MCF 10A (cell line): ENCODE data around the gene NFYC. TPM values are rescaled to one million over a fixed set of nuclear protein-coding genes. Genes with fewer than 3 reads are reported as not detected.

Source experiments
- BruUV-seq: library from RNA; stranded (reverse); fragments of 400-500 nt; replicated peaks from 2 replicates; lab custom pipeline; 2021; lab: Mats Ljungman, UMichigan
- CTCF ChIA-PET: fragments of 300-600 bp; sonication (Branson Sonifier 250); formaldehyde crosslinking; extraction: SDS; loops from one replicate; lab custom pipeline; 2021; ENCODE audit warnings: antibody characterized with exemption, inconsistent platforms; lab: Yijun Ruan, JAX
- POLR2A ChIA-PET: fragments of 300-600, 350-650 bp; sonication (Branson Sonifier 250); formaldehyde crosslinking; extraction: SDS; loops from one replicate; lab custom pipeline; 2020; ENCODE audit warnings: antibody characterized with exemption, inconsistent platforms; lab: Yijun Ruan, JAX
- DNase-seq: peaks from one replicate; pipeline ENCODE4 v3.0.0-alpha.2; 2018; ENCODE audit not compliant: unreplicated experiment
- H3K27ac Mint-ChIP-seq: one replicate; pipeline ENCODE4 v1.8.0; 2022; ENCODE audit warnings: mild to moderate bottlenecking, low read depth, mixed read lengths; ENCODE audit not compliant: unreplicated experiment
- H3K27me3 Mint-ChIP-seq: one replicate; pipeline ENCODE4 v1.8.0; 2022; ENCODE audit warnings: mixed read lengths; ENCODE audit not compliant: insufficient read depth, unreplicated experiment
- H3K36me3 Mint-ChIP-seq: one replicate; pipeline ENCODE4 v1.8.0; 2022; ENCODE audit warnings: mild to moderate bottlenecking, moderate library complexity, mixed read lengths; ENCODE audit not compliant: insufficient read depth, unreplicated experiment
- H3K4me1 Mint-ChIP-seq: one replicate; pipeline ENCODE4 v1.8.0; 2022; ENCODE audit warnings: mixed read lengths; ENCODE audit not compliant: insufficient read depth, unreplicated experiment
- H3K4me3 Mint-ChIP-seq: one replicate; pipeline ENCODE4 v1.8.0; 2022; ENCODE audit warnings: mild to moderate bottlenecking, moderate library complexity, mixed read lengths; ENCODE audit not compliant: unreplicated experiment
- H3K9me3 Mint-ChIP-seq: one replicate; pipeline ENCODE4 v1.8.0; 2022; ENCODE audit warnings: mixed read lengths; ENCODE audit not compliant: unreplicated experiment
- intact Hi-C: fragments of 100-400 bp; cut with micrococcal nuclease; formaldehyde crosslinking; loops from 2 replicates; pipeline ENCODE4 v1.14.1; 2022
- total RNA-seq: library from RNA; stranded (reverse); gene quantifications from 2 replicates; pipeline ENCODE4 v1.2.3, GENCODE V29; 2022
- TF ChIP-seq, protein P1 (sequence below): fragments of 200-600 bp; IDR thresholded peaks from one replicate; pipeline ENCODE4 v1.8.0; 2022; ENCODE audit warnings: antibody characterized with exemption, mild to moderate bottlenecking; ENCODE audit not compliant: unreplicated experiment

The NFYC gene
- total RNA-seq, 1 experiment from 2014 or later, result 69.6 TPM

DNA sequence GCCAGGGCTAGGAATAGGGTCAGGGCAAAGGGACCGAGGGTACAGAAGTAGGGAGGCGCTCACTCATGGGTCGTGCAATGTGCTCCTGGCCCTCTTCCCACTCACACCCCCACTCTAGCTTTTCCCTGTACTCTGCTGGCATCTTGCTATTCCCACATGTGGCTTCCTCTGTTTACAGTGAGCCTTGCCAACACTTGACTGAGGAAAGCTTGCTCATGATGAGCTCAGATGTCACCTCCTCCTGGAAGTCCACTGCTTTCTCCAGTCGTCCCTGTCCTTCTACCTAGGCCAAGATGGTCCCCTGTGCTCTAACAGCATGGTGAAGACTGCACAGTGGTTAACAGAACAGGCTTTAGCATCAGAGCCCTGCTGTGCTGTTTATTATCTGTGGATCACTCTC lies 18.1 kb upstream of the NFYC start:
- ChIA-PET CTCF (interaction anchor here (0.6 to 0.9 kb wide), 4 partner anchors 60 to 529 kb away, joined by 3 to 6 read pairs (median 4); no protein-coding TSS in a partner anchor), POLR2A (interaction anchor here (1.0 kb wide), 1 partner anchor 18 kb away, joined by 6 read pairs; the partner anchor contains the start of gene NFYC)
- Mint-ChIP-seq H3K27me3 (no peaks in the 10 kb centered on the region), H3K4me3 (no peak overlapping the region), H3K36me3 (no peaks in the 10 kb centered on the region), H3K4me1 (no peaks in the 10 kb centered on the region), H3K9me3 (no peaks in the 10 kb centered on the region), H3K27ac (no peak overlapping the region)
- DNase-seq, result no peak
- TF ChIP-seq, protein P1, sequence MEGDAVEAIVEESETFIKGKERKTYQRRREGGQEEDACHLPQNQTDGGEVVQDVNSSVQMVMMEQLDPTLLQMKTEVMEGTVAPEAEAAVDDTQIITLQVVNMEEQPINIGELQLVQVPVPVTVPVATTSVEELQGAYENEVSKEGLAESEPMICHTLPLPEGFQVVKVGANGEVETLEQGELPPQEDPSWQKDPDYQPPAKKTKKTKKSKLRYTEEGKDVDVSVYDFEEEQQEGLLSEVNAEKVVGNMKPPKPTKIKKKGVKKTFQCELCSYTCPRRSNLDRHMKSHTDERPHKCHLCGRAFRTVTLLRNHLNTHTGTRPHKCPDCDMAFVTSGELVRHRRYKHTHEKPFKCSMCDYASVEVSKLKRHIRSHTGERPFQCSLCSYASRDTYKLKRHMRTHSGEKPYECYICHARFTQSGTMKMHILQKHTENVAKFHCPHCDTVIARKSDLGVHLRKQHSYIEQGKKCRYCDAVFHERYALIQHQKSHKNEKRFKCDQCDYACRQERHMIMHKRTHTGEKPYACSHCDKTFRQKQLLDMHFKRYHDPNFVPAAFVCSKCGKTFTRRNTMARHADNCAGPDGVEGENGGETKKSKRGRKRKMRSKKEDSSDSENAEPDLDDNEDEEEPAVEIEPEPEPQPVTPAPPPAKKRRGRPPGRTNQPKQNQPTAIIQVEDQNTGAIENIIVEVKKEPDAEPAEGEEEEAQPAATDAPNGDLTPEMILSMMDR, result no peak
- intact Hi-C loops, result no loop called here
- BruUV-seq, result no TSS peak

DNA sequence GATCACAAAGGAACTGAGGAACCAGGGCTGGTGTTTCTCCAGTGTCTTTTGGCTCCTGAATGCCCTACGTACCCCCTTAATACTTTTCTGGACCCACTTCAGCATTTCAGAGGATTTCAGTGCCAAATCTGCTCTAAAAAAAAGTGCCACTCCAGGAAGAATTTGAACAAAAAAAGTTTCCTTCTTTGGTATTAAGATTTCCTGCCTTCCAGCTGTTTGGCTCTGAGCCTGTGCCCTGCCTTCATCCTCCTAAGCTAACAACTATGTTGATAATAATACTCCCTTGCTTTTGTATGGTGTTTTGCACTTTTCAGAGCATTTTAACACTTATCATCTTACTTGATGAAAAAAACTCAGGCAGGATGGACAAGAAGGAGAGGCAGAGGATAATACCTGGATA lies 15.0 kb upstream of the NFYC start:
- H3K36me3 Mint-ChIP-seq, result no peaks in the 10 kb centered on the region
- no peaks in the 10 kb centered on the region for H3K9me3 Mint-ChIP-seq
- TF ChIP-seq, protein P1, result no peak
- no peak overlapping the region for H3K27ac Mint-ChIP-seq
- CTCF ChIA-PET, result interaction anchor here (0.7 to 1.0 kb wide), 2 partner anchors 64 to 114 kb away, joined by 3 read pairs; no protein-coding TSS in a partner anchor
- no peaks in the 10 kb centered on the region for H3K4me1 Mint-ChIP-seq
- no TSS peak for BruUV-seq
- POLR2A ChIA-PET, result interaction anchor here (0.5 to 1.2 kb wide), 2 partner anchors 15 to 341 kb away, joined by 3 to 5 read pairs; partner anchors contain the start of gene NFYC
- intact Hi-C loops, result no loop called here
- no peaks in the 10 kb centered on the region for H3K27me3 Mint-ChIP-seq
- no peak for DNase-seq
- H3K4me3 Mint-ChIP-seq, result no peak overlapping the region

DNA sequence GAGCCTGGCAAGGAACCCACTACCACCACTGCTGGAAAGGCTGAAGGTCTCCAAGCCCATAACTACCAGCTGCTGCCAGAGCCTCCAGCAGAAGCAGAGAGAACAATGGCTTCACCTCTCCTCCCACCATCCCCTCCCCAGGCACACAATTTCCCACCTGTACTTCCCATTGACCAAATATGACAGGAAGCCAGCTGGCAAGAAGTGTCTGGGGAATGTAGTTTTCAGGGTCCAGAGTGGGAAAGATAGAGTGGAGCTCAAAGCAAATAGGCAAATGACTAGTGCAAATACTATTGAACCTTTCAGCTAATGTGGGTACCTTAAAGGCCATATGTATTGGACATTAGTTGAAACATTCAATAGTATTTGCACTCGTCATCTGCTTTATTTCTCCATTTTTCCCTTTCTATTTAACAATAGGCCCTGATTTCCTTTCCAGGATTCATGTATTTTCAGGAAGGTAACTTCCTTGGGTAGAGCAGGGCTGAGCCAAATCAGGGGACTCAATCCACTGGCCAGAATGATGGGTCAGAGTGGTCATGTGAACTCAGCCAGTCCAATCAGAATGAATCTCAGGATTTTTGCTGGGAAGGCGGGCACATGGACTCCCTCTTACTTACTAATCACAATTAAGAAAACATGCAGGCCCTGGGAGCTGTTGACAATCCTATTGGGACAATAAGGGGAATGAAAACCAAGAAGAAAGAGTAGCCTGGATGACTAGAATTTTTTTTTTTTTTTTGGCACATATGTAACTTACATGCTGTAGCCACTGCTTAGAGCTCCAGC lies 12.1 kb upstream of the NFYC start:
- H3K4me1 Mint-ChIP-seq, result no peaks in the 10 kb centered on the region
- POLR2A ChIA-PET, result interaction anchor here (0.7 to 1.7 kb wide), 3 partner anchors 10 to 65 kb away, joined by 3 to 4 read pairs (median 4); partner anchors contain the start of gene NFYC
- TF ChIP-seq, protein P1, result no peak
- no peak overlapping the region for H3K27ac Mint-ChIP-seq
- H3K27me3 Mint-ChIP-seq, result no peaks in the 10 kb centered on the region
- H3K9me3 Mint-ChIP-seq, result no peaks in the 10 kb centered on the region
- intact Hi-C loops, result no loop called here
- H3K4me3 Mint-ChIP-seq, result no peak overlapping the region
- no peak for DNase-seq
- BruUV-seq, result no TSS peak
- no peaks in the 10 kb centered on the region for H3K36me3 Mint-ChIP-seq
- CTCF ChIA-PET, result interaction anchor here (0.6 to 3.2 kb wide), 3 partner anchors 10 to 23 kb away, joined by 3 to 26 read pairs (median 3); no protein-coding TSS in a partner anchor

DNA sequence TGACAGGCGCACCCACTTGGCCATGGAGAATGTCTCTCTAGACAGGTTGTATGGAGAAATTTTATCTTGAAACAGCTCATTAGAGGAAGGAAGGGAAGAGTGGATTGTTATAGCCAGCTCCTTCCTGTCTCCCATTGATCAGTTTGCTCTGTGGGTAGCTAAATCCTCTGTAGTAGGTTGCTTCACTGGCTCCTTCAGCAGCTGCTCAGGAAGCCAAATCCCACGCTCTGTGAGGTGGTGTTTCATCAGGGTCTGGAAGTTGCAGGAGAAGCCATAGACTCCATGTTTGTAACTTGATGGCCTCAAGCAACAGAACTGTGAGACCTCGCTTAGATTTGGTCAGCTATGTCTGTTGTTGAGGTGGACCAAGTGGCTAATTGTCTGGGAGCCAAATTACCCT lies 6.8 kb upstream of the NFYC start:
- no peak for DNase-seq
- POLR2A ChIA-PET, result interaction anchor here (1.2 to 1.6 kb wide), 3 partner anchors 9 to 25 kb away, joined by 3 to 7 read pairs (median 4); no protein-coding TSS in a partner anchor
- peaks cover 17% of the 10 kb centered on the region for H3K36me3 Mint-ChIP-seq
- no peaks in the 10 kb centered on the region for H3K4me1 Mint-ChIP-seq
- BruUV-seq, result no TSS peak
- CTCF ChIA-PET, result interaction anchor here (1.7 to 2.4 kb wide), 2 partner anchors 16 to 59 kb away, joined by 3 to 11 read pairs; no protein-coding TSS in a partner anchor
- no peaks in the 10 kb centered on the region for H3K9me3 Mint-ChIP-seq
- intact Hi-C loops, result no loop called here
- TF ChIP-seq, protein P1, result no peak
- H3K4me3 Mint-ChIP-seq, result no peak overlapping the region
- no peaks in the 10 kb centered on the region for H3K27me3 Mint-ChIP-seq
- no peak overlapping the region for H3K27ac Mint-ChIP-seq
